ENCODE results near the gene ZBTB38.

DNA sequence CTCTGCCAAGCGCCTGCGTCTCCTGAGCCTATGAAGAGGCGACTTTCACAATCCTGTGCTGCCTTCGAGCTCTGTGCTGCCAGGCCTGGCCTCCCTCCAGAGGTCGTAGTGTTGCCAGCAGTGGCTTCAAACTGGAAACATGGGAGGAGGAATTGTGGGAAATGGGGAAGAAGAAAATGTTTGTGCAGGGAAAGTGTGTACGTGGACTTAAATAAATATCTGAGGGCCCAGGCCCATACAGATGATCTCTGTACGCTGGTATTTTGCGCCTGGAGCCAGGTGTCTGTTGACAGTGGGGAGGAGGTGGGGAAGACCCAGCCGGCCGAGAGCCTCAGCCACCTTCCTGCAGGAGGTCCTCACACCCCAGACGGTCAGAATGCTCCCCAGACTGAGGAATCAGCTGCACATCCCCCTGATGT is 44.6 kb downstream of the ZBTB38 start:
- no peak for TF ChIP-seq POLR2A (IDR thresholded peaks at IDR 0.05)
- no peak for TF ChIP-seq CTCF (IDR thresholded peaks at IDR 0.05)
